ENCODE measurements around the gene UPP2. TPM values are rescaled to one million over a fixed set of nuclear protein-coding genes. Genes with fewer than 3 reads are reported as not detected.

The UPP2 gene
- total RNA-seq (2014; rRNA removed; shearing (Covaris generic)), result not detected in 2 replicates

- DNase-seq (ENCODE audit: low read depth), result no peak
Observed at GRCh38 chr2:158101384-158101926, at the start of gene UPP2. TSS of gene UPP2 (plus strand) at chr2:158101876. CDS start at chr2:158102064, 188 bp downstream.

- DNase-seq (ENCODE audit: low read depth), result no peak
Observed at GRCh38 chr2:158052761-158053160, 48.9 kb upstream of the UPP2 start.

GRCh38 chr2:158056875-158057274 lies 44.8 kb upstream of the UPP2 start:
- no peak for DNase-seq (ENCODE audit: low read depth)

- no peak for DNase-seq (ENCODE audit: low read depth)
Observed at GRCh38 chr2:158060160-158060834, 41.4 kb upstream of the UPP2 start.

- peak; percentile 40 for DNase-seq (ENCODE audit: low read depth)
Observed at GRCh38 chr2:158060835-158061435, 40.7 kb upstream of the UPP2 start.

GRCh38 chr2:158061763-158062162 lies 39.9 kb upstream of the UPP2 start:
- DNase-seq (ENCODE audit: low read depth), result no peak

GRCh38 chr2:158066046-158066713 lies 35.5 kb upstream of the UPP2 start:
- no peak for DNase-seq (ENCODE audit: low read depth)

GRCh38 chr2:158071018-158071417 lies 30.7 kb upstream of the UPP2 start:
- no peak for DNase-seq (ENCODE audit: low read depth)

GRCh38 chr2:158072361-158072760 lies 29.3 kb upstream of the UPP2 start:
- DNase-seq (ENCODE audit: low read depth), result no peak

GRCh38 chr2:158079672-158080071 lies 22.0 kb upstream of the UPP2 start:
- DNase-seq (ENCODE audit: low read depth), result no peak

- no peak for DNase-seq (ENCODE audit: low read depth)
Observed at GRCh38 chr2:158088093-158088492, 13.6 kb upstream of the UPP2 start.

- no peak for DNase-seq (ENCODE audit: low read depth)
Observed at GRCh38 chr2:158089322-158089721, 12.4 kb upstream of the UPP2 start.

- DNase-seq (ENCODE audit: low read depth), result no peak
Observed at GRCh38 chr2:158091647-158092046, 10.0 kb upstream of the UPP2 start.

- no peak for DNase-seq (ENCODE audit: low read depth)
Observed at GRCh38 chr2:158094487-158095092, 7.1 kb upstream of the UPP2 start.

GRCh38 chr2:158095269-158095668 lies 6.4 kb upstream of the UPP2 start:
- DNase-seq (ENCODE audit: low read depth), result no peak

GRCh38 chr2:158095912-158096311 lies 5.8 kb upstream of the UPP2 start:
- no peak for DNase-seq (ENCODE audit: low read depth)

GRCh38 chr2:158097481-158097880 lies 4.2 kb upstream of the UPP2 start:
- DNase-seq (ENCODE audit: low read depth), result no peak

GRCh38 chr2:158098178-158098577 lies 3.5 kb upstream of the UPP2 start:
- no peak for DNase-seq (ENCODE audit: low read depth)

- peak; percentile 13 for DNase-seq (ENCODE audit: low read depth)
Observed at GRCh38 chr2:158099716-158100115, 2.0 kb upstream of the UPP2 start.

GRCh38 chr2:158100411-158100810 lies 1.3 kb upstream of the UPP2 start:
- DNase-seq (ENCODE audit: low read depth), result no peak

- DNase-seq (ENCODE audit: low read depth), result peak; percentile 26
Observed at GRCh38 chr2:158102446-158102845, 770 bp downstream of the UPP2 start.

GRCh38 chr2:158103411-158104012 lies 1.8 kb downstream of the UPP2 start:
- no peak for DNase-seq (ENCODE audit: low read depth)

Data from M059J (cell line).